Osteoblast (primary cell): ENCODE results near the gene EIF2B1. TPM values are rescaled to one million over a fixed set of nuclear protein-coding genes. Genes with fewer than 3 reads are reported as not detected.

Experiments used
- DNase-seq: peaks from one replicate; pipeline ENCODE4 v3.0.0; 2011; ENCODE audit warnings: low spot score, mixed read lengths; ENCODE audit not compliant: insufficient read length; ENCODE audit errors: missing footprints
- H2AFZ ChIP-seq: 2 replicates; pipeline ENCODE4 v1.6.0; 2011; ENCODE audit warnings: mild to moderate bottlenecking, low read length
- H3K27ac ChIP-seq: 2 replicates; pipeline ENCODE4 v1.5.1; 2011; ENCODE audit warnings: mild to moderate bottlenecking, low read depth, low read length, moderate library complexity
- H3K27me3 ChIP-seq: 2 replicates; pipeline ENCODE4 v1.6.0; 2012; ENCODE audit warnings: mild to moderate bottlenecking, control low read depth, inconsistent platforms, low read length, moderate library complexity; ENCODE audit not compliant: insufficient read depth
- H3K36me3 ChIP-seq: 2 replicates; pipeline ENCODE4 v1.5.1; 2011; ENCODE audit warnings: mild to moderate bottlenecking, low read length, control low read depth, moderate library complexity; ENCODE audit not compliant: insufficient read depth
- H3K4me1 ChIP-seq: 2 replicates; pipeline ENCODE4 v1.5.1; 2011; ENCODE audit warnings: mild to moderate bottlenecking, low read length, control low read depth, moderate library complexity; ENCODE audit not compliant: insufficient read depth
- H3K4me2 ChIP-seq: 2 replicates; pipeline ENCODE4 v1.6.0; 2011; ENCODE audit warnings: mild to moderate bottlenecking, low read length; ENCODE audit not compliant: insufficient read depth
- H3K4me3 ChIP-seq: fragments of 200-600 bp; sonication (generic); 3 replicates; pipeline ENCODE4 v1.5.1; 2012; ENCODE audit warnings: mild to moderate bottlenecking, low read length, inconsistent platforms; ENCODE audit not compliant: insufficient read depth
- H3K79me2 ChIP-seq: 2 replicates; pipeline ENCODE4 v1.6.0; 2012; ENCODE audit warnings: mild to moderate bottlenecking, low read length, control low read depth, inconsistent platforms; ENCODE audit not compliant: insufficient read depth
- H3K9me3 ChIP-seq: 2 replicates; pipeline ENCODE4 v1.5.1; 2011; ENCODE audit warnings: low read depth, low read length, control low read depth
- H4K20me1 ChIP-seq: 2 replicates; pipeline ENCODE4 v1.6.0; 2012; ENCODE audit warnings: mild to moderate bottlenecking, low read length, control low read depth; ENCODE audit not compliant: insufficient read depth
- CTCF ChIP-seq: IDR thresholded peaks from 2 replicates; pipeline ENCODE4 v1.5.1; 2011; ENCODE audit warnings: mild to moderate bottlenecking, low read depth, low read length, moderate library complexity; ENCODE audit errors: extremely low read depth
- small RNA-seq: library from RNA; depleted of rRNA; stranded (forward); fragments of <200 nt; gene quantifications from one replicate; pipeline ENCODE3, GENCODE V24; 2012
- total RNA-seq: library from RNA; depleted of rRNA; stranded (reverse); fragments of >200 nt; gene quantifications from 2 replicates; pipeline ENCODE4 v1.2.3, GENCODE V29; 2012

The EIF2B1 gene
- total RNA-seq, 1 donor: 32.6 TPM

- Histone ChIP-seq H3K9me3 (peaks cover 3% of the 10 kb centered on the region), H3K79me2 (no peaks in the 10 kb centered on the region), H4K20me1 (peaks cover 3% of the 10 kb centered on the region), H2AFZ (peak overlapping the region; percentile 67), H3K4me2 (peak overlapping the region; percentile 45), H3K4me3 (no peak overlapping the region), H3K36me3 (no peaks in the 10 kb centered on the region), H3K27ac (peak overlapping the region; percentile 34), H3K27me3 (no peaks in the 10 kb centered on the region), H3K4me1 (peaks cover 3% of the 10 kb centered on the region)
- peak; percentile 95 for DNase-seq
- no peak for TF ChIP-seq CTCF
Observed at GRCh38 chr12:123571343-123571813, 62.1 kb downstream of the EIF2B1 start.

Small RNAs within 50 kb of the gene (small RNA-seq; reads per million reads assigned to genes)
- gene SNORA9B: 8.1 reads per million, percentile 91 among the genes with 10 or more reads in this experiment

Other genes with a start within 250 kb of the EIF2B1 start
- 49.6 and 51.0 TPM in 2 replicates for gene KMT5A, start 249.6 kb downstream of the EIF2B1 start, total RNA-seq
- gene RILPL2, start 197.0 kb downstream of the EIF2B1 start, total RNA-seq: 5.1 and 5.3 TPM in 2 replicates
- gene SNRNP35, start 175.5 kb downstream of the EIF2B1 start, total RNA-seq: 10.3 and 15.6 TPM in 2 replicates
- 14.7 and 16.3 TPM in 2 replicates for gene RILPL1, start 100.0 kb downstream of the EIF2B1 start, total RNA-seq
- gene TMED2, start 49.1 kb downstream of the EIF2B1 start, total RNA-seq: 382 and 418 TPM in 2 replicates
- gene DDX55, start 31.6 kb downstream of the EIF2B1 start, total RNA-seq: 19.2 and 20.6 TPM in 2 replicates
- gene GTF2H3, start 143 bp upstream of the EIF2B1 start, total RNA-seq: 35.9 and 38.7 TPM in 2 replicates
- 23.5 and 23.6 TPM in 2 replicates for gene TCTN2, start 37.4 kb upstream of the EIF2B1 start, total RNA-seq
- gene ATP6V0A2, start 78.7 kb upstream of the EIF2B1 start, total RNA-seq: 27.1 and 31.1 TPM in 2 replicates
- 0.72 and 1.5 TPM in 2 replicates for gene DNAH10, start 128.6 kb upstream of the EIF2B1 start, total RNA-seq